Cardiac fibroblast (primary cell): Measurements from ENCODE around the gene CHST8.
A peak's percentile ranks its signal among the peaks of the same experiment; 100 is the strongest.

Experiments
- DNase-seq, 2 donors: peaks; one replicate each; pipeline versions ENCODE4 v3.0.0 to v3.0.0-alpha.2; 2010; ENCODE audit warnings: low read depth in 2 of 2
- H3K4me3 ChIP-seq, 2 donors: replicated peaks in 1 of 2; 1 replicate in 1 of 2; 2 replicates in 1 of 2; pipeline ENCODE4 v1.5.1; 2011; ENCODE audit warnings: low read depth in 2 of 2, low read length in 2 of 2, mild to moderate bottlenecking in 2 of 2, moderate library complexity in 1 of 2
- TF ChIP-seq, protein P1 (sequence below): IDR thresholded peaks from one replicate; pipeline ENCODE4 v1.5.1; 2011; ENCODE audit warnings: low read depth, mild to moderate bottlenecking, low read length, inconsistent platforms

Gene CHST8

DNA sequence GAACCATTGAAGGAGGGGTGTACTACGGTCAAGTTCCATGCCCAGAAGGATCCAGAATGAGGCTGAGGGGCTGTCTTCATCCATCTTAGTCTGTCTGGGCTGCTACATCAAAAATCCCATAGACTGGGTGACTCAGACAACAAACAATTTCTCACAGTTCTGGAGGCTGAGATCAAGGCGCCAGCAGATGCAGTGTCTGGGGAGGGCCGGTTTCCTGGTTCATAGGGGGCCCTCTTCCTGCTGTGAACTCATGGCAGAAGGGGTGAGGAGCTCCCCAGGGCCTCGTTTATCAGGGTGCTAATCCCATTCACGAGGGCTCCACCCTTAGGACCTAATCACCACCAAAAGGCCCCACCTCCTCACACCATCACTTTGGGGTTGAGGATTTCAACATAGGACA, 160.2 kb downstream of the CHST8 start:
- TF ChIP-seq, protein P1, sequence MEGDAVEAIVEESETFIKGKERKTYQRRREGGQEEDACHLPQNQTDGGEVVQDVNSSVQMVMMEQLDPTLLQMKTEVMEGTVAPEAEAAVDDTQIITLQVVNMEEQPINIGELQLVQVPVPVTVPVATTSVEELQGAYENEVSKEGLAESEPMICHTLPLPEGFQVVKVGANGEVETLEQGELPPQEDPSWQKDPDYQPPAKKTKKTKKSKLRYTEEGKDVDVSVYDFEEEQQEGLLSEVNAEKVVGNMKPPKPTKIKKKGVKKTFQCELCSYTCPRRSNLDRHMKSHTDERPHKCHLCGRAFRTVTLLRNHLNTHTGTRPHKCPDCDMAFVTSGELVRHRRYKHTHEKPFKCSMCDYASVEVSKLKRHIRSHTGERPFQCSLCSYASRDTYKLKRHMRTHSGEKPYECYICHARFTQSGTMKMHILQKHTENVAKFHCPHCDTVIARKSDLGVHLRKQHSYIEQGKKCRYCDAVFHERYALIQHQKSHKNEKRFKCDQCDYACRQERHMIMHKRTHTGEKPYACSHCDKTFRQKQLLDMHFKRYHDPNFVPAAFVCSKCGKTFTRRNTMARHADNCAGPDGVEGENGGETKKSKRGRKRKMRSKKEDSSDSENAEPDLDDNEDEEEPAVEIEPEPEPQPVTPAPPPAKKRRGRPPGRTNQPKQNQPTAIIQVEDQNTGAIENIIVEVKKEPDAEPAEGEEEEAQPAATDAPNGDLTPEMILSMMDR: no peak
- peak in 1 of 2 donors; percentile 45 for DNase-seq
- H3K4me3 ChIP-seq: no peak overlapping the region

DNA sequence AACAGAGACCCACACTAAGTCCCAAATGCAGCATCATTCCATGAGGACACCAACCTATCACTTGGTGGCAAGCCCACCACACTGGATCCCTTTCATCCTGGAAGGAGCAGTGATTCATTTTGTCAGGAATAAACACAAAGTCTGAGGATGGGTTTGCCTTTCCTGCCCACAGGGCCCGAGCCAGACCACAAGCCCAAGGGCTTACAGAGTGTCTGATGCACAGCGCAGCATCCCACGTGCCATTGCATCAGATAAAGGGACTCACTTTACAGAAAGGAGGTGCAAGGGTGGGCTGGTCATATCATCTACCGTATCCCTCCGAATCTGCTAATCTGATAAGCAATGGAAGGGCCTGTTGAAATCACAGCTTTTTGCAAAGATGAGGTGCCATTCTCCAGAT, 162.7 kb downstream of the CHST8 start:
- no peak overlapping the region for H3K4me3 ChIP-seq
- TF ChIP-seq, protein P1: no peak
- no peak for DNase-seq

DNA sequence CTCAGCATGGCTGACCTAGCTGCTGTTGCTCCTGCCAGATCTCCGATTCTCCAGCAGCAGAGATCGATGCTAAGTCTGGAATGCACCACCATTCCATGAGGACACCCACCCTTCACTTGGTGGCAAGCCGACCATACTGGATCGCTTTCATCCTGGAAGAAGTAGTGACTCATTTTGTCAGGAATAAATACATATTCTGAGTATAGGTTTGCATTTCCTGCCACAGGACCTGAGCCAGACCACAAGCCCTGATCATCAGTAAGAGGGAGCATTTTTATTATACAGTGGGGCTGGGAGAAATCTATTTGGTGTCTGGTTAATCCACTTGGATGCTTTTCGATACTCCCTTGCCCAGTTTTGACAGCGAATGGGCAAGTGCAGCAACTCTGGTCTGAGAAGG, 164.0 kb downstream of the CHST8 start:
- TF ChIP-seq, protein P1: no peak
- no peak overlapping the region for H3K4me3 ChIP-seq
- DNase-seq: peak; percentile 12 to 41

DNA sequence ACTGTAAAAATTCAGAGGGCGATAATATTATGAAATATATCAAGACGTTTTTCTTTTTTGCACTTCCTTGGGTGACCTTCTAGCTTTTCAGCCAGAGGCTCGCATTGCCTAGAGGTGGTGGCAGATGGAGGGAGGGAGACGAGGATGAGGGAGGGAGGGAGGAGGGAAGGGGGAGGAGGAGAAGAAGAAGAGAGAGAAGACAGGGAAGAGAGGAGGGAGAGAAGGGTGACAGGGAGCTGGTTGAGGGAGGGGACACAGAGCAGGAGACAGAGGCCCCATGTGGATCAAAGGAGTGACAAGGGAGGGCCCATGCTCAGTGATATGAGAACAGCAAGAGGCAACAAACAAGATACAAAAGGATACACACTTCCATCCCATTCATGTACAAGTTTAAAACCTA, 166.9 kb downstream of the CHST8 start:
- TF ChIP-seq, protein P1: no peak
- DNase-seq: no peak
- no peak overlapping the region for H3K4me3 ChIP-seq

DNA sequence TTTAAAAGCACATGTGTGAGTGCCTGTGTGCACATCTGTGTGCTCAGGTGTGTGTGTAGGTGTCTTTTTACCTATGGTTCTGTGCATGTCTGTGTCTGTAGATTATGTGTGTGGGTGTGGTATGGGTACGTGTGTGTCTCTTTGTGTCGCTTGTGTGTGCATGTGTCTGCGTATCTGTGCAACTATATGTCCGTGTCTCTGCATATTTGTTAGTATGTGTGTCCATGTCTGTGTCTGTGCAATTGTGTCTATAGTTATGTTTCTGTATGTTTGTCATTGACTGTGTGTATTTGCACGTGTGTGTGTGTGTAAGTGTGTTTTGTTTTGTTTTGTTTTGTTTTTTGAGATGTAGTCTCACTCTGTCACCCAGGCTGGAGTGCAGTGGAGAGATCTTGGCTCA, 167.6 kb downstream of the CHST8 start:
- H3K4me3 ChIP-seq: no peak overlapping the region
- TF ChIP-seq, protein P1: no peak
- no peak for DNase-seq

DNA sequence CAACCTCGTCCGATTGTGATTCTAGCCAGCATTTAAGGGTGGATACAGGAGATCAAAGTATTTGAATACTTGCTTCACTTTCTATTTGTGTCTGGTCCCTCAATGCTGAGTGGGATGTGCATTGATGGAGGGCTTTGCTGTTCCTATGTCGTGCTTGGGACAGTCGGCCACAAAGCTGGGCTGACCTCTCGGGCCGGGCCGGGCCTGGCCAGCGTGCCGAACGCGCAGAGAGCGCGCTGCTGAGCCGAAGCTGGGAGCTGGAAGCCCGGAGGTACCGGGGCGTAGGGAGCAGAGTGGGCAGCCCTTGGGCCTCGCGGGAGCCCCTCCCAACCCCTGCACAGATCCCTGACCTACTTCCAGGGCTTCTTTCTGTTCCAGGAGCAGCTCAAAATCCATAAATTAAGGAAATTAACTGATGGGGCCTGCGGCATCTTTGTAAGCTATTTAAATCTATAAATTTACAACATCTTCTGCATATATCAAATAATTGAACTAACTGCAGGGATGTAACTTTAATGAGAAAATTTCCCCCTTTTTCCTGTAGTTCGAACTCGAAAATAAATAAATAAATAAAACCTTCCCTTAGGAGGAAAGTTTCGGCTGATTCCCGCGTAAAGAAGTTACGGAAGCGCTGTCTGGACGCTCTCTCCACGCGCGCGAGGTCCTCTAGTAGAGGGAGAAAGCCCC, 173.1 kb downstream of the CHST8 start:
- TF ChIP-seq, protein P1: no peak
- peak; percentile 41 to 57 for DNase-seq
- H3K4me3 ChIP-seq: peak overlapping the region; percentile 62 to 68
